K562 (cell line): ENCODE measurements around the gene BMP2K. TPM values are rescaled to one million over a fixed set of nuclear protein-coding genes. Genes with fewer than 3 reads are reported as not detected.

ENCODE experiments used
- ATAC-seq: fragments of 200-7000 bp; cut with Tn5 transposase; 3 replicates; pipeline ENCODE4 v1.9.1; 2020; ENCODE audit warnings: moderate library complexity
- BruUV-seq: library from RNA; stranded (reverse); fragments of 400-500 nt; replicated peaks from 2 replicates; lab custom pipeline; 2021; lab: Mats Ljungman, UMichigan
- CTCF ChIA-PET: fragments of 300-600 bp; formaldehyde crosslinking; extraction: SDS; loops from one replicate; lab custom pipeline; 2021; ENCODE audit warnings: low intra/inter-chr PET ratio; lab: Yijun Ruan, JAX
- POLR2A ChIA-PET: fragments of 300-600, 350-650 bp; sonication (Branson Sonifier 250); formaldehyde crosslinking; extraction: SDS; loops from one replicate; lab custom pipeline; 2021; ENCODE audit warnings: antibody characterized with exemption, inconsistent platforms; lab: Yijun Ruan, JAX
- DNase-seq, 4 experiments: peaks; one replicate each; pipeline versions ENCODE4 v3.0.0 to v3.0.0-alpha.2; 2011 to 2018; ENCODE audit warnings: low spot score in 3 of 4, mixed read lengths in 3 of 4; ENCODE audit errors: extremely low read depth in 1 of 4
- FAIRE-seq: peaks from 2 replicates; lab custom pipeline; 2011; peaks lifted over from hg19 to GRCh38; lab: Jason Lieb, UNC
- H2AFZ ChIP-seq: 2 replicates; pipeline ENCODE4 v1.6.0; 2011; ENCODE audit warnings: low read depth, low read length, control low read depth, inconsistent platforms
- H3K27ac ChIP-seq: fragments of 200-600 bp; 3 replicates; pipeline ENCODE4 v1.8.0; 2011; ENCODE audit warnings: low read depth, mild to moderate bottlenecking, control low read depth, inconsistent platforms, low read length, moderate library complexity, mixed read lengths; ENCODE audit errors: extremely low read depth
- H3K27me3 ChIP-seq, 2 experiments: fragments of 300-600 bp in 1 of 2; 2 replicates in 1 of 2; 3 replicates in 1 of 2; pipeline versions ENCODE4 v1.6.0 to v1.8.0; 2011; ENCODE audit warnings: inconsistent platforms in 2 of 2, low read length in 2 of 2, mild to moderate bottlenecking in 1 of 2, mixed read lengths in 1 of 2, moderate library complexity in 1 of 2; ENCODE audit not compliant: control insufficient read depth in 2 of 2, insufficient read depth in 2 of 2
- H3K36me3 ChIP-seq: fragments of 300-600 bp; 3 replicates; pipeline ENCODE4 v1.8.0; 2011; ENCODE audit warnings: mild to moderate bottlenecking, low read length, inconsistent platforms; ENCODE audit not compliant: control insufficient read depth, insufficient read depth
- H3K4me1 ChIP-seq, 2 experiments: fragments of 200-600 bp in 1 of 2; replicated peaks in 1 of 2; 2 replicates in 1 of 2; 3 replicates in 1 of 2; pipeline versions ENCODE4 v1.5.1 to v1.8.0; 2011; ENCODE audit warnings: inconsistent platforms in 2 of 2, low read length in 2 of 2, mild to moderate bottlenecking in 1 of 2, mixed read lengths in 1 of 2, moderate library complexity in 1 of 2; ENCODE audit not compliant: control insufficient read depth in 2 of 2, insufficient read depth in 2 of 2
- H3K4me2 ChIP-seq: 2 replicates; pipeline ENCODE4 v1.6.1; 2011; ENCODE audit warnings: low read length, control low read depth, inconsistent platforms, mixed read lengths; ENCODE audit not compliant: insufficient read depth
- H3K4me3 ChIP-seq: fragments of 200-600 bp; sonication (generic), shearing (Covaris generic); 2 replicates; pipeline ENCODE4 v1.5.1; 2016; ENCODE audit warnings: control low read depth, inconsistent platforms
- H3K79me2 ChIP-seq: fragments of 200-600 bp; 3 replicates; pipeline ENCODE4 v1.8.0; 2011; ENCODE audit warnings: low read length, inconsistent platforms; ENCODE audit not compliant: control insufficient read depth, insufficient read depth
- H3K9ac ChIP-seq, 2 experiments: 2 replicates each; pipeline versions ENCODE4 v1.6.0 to v1.6.1; 2011; ENCODE audit warnings: low read depth in 2 of 2, low read length in 2 of 2, control low read depth in 1 of 2, inconsistent platforms in 1 of 2, mild to moderate bottlenecking in 1 of 2, mixed read lengths in 1 of 2; ENCODE audit not compliant: insufficient read depth in 1 of 2
- H3K9me1 ChIP-seq: one replicate; pipeline ENCODE4 v1.6.0; 2011; ENCODE audit warnings: inconsistent platforms, mild to moderate bottlenecking, low read length, moderate library complexity; ENCODE audit not compliant: control insufficient read depth, insufficient read depth
- H3K9me3 ChIP-seq: replicated peaks from 2 replicates; pipeline ENCODE4 v1.5.1; 2011; ENCODE audit warnings: low read depth, low read length, inconsistent platforms; ENCODE audit not compliant: control insufficient read depth, insufficient read depth
- H4K20me1 ChIP-seq: replicated peaks from 2 replicates; pipeline ENCODE4 v1.6.1; 2011; ENCODE audit warnings: low read length, inconsistent platforms, mixed read lengths; ENCODE audit not compliant: control insufficient read depth, insufficient read depth
- ARID4B ChIP-seq: sonication (generic); formaldehyde crosslinking; IDR thresholded peaks from 2 replicates; pipeline ENCODE4 v1.8.0; 2022; ENCODE audit warnings: mild to moderate bottlenecking, missing genetic modification reagents
- DPF2 ChIP-seq: fragments of 450-650 bp; IDR thresholded peaks from 2 replicates; pipeline ENCODE4 v1.6.1; 2016
- EP300 ChIP-seq: IDR thresholded peaks from 2 replicates; pipeline ENCODE4 v1.6.1; 2012; ENCODE audit warnings: low read length, improper control_type of control experiment
- GTF2A2 ChIP-seq: IDR thresholded peaks from 2 replicates; pipeline ENCODE4 v1.6.1; 2016; ENCODE audit warnings: mild to moderate bottlenecking, missing genetic modification characterization, missing compliant biosample characterization
- TBL1XR1 ChIP-seq, 2 experiments: IDR thresholded peaks; 2 replicates each; pipeline ENCODE4 v1.6.1; 2012; ENCODE audit warnings: improper control_type of control experiment in 2 of 2, low read length in 2 of 2, mild to moderate bottlenecking in 1 of 2
- WGBS: fragments of 100-300 bp; shearing (Covaris generic); methylation state at CpG from one replicate; pipeline ENCODE4 v1.1.6; 2016; ENCODE audit warnings: low coverage, mixed read lengths; ENCODE audit not compliant: insufficient coverage; ENCODE audit errors: missing lambda C conversion rate; 5-methylcytosine and 5-hydroxymethylcytosine counted together
- in situ Hi-C: fragments of 300-500 bp; cut with MboI; formaldehyde crosslinking; loops from 4 replicates; pipeline ENCODE4 v1.15.0; 2018; ENCODE audit warnings: inconsistent platforms, mixed read lengths
- intact Hi-C: fragments of 100-400 bp; cut with micrococcal nuclease; formaldehyde crosslinking; loops from 2 replicates; pipeline ENCODE4 v1.14.2; 2022
- polyA plus RNA-seq, 8 experiments: library from polyadenylated mRNA; depleted of rRNA in 4 of 8; stranded (reverse) in 5 of 8; unstranded in 3 of 8; fragments of >200 nt; fragmentation: Nextera tagmentation in 2 of 8; fragmentation: Illumina TruSeq in 1 of 8; extraction: Ambion mirVana in 2 of 8; extraction: Trizol in 1 of 8; gene quantifications; 2 replicates each; pipeline versions ENCODE4 v1.2.1 to v1.2.3, GENCODE V29; 2011 to 2014; ENCODE audit warnings: inconsistent platforms in 1 of 8, missing spikeins in 1 of 8
- total RNA-seq, 7 experiments: library from RNA; depleted of rRNA in 6 of 7; stranded (reverse); fragments of >200 nt in 6 of 7; fragmentation: Illumina TruSeq in 2 of 7; extraction: Trizol in 2 of 7; gene quantifications; 2 replicates each; pipeline versions ENCODE4 v1.2.1 to v1.2.3, GENCODE V29; 2011 to 2021; ENCODE audit warnings: low replicate concordance in 1 of 7
- TF ChIP-seq, protein P1 (sequence below): fragments of 250-450 bp; sonication (Bioruptor Pico); IDR thresholded peaks from 2 replicates; pipeline ENCODE4 v1.4.0; 2020; ENCODE audit warnings: mild to moderate bottlenecking, moderate library complexity, borderline replicate concordance
- TF ChIP-seq, protein P2 (sequence below): sonication (generic); formaldehyde crosslinking; IDR thresholded peaks from 2 replicates; pipeline ENCODE4 v1.8.1; 2022; ENCODE audit warnings: missing genetic modification reagents
- TF ChIP-seq, protein P3 (sequence below): IDR thresholded peaks from 2 replicates; pipeline ENCODE4 v1.6.1; 2011; ENCODE audit not compliant: insufficient read length; ENCODE audit errors: extremely low read depth
- TF ChIP-seq, protein P4 (sequence below): fragments of 450-650 bp; IDR thresholded peaks from 2 replicates; pipeline ENCODE4 v1.6.1; 2016

The BMP2K gene
- total and polyA plus RNA-seq, 9 of the 15 experiments (the other 6 are each of a cell fraction or from before 2014, with no cell fraction given), result 17.0 to 217 (median 104) TPM

GRCh38 chr4:78787392-78788006, 11.3 kb downstream of the BMP2K start:
- TF ChIP-seq EP300, result peak; percentile 11; the same call in 1 of the 2 replicates
- peak in 1 of 2 experiments; percentile 13; a peak in 1 of 4 replicates for TF ChIP-seq TBL1XR1 (IDR thresholded peaks at IDR 0.05; ENCODE audit: low read length in 2 of 2)
- no peak for TF ChIP-seq GTF2A2 (tag)
- no peak for TF ChIP-seq ARID4B (CRISPR knock-in tag)
- 0 out of 2 replicates have a peak, but pooled peaks have one; percentile 10 for TF ChIP-seq DPF2
- TF ChIP-seq, protein P1, sequence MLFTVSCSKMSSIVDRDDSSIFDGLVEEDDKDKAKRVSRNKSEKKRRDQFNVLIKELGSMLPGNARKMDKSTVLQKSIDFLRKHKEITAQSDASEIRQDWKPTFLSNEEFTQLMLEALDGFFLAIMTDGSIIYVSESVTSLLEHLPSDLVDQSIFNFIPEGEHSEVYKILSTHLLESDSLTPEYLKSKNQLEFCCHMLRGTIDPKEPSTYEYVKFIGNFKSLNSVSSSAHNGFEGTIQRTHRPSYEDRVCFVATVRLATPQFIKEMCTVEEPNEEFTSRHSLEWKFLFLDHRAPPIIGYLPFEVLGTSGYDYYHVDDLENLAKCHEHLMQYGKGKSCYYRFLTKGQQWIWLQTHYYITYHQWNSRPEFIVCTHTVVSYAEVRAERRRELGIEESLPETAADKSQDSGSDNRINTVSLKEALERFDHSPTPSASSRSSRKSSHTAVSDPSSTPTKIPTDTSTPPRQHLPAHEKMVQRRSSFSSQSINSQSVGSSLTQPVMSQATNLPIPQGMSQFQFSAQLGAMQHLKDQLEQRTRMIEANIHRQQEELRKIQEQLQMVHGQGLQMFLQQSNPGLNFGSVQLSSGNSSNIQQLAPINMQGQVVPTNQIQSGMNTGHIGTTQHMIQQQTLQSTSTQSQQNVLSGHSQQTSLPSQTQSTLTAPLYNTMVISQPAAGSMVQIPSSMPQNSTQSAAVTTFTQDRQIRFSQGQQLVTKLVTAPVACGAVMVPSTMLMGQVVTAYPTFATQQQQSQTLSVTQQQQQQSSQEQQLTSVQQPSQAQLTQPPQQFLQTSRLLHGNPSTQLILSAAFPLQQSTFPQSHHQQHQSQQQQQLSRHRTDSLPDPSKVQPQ (CRISPR knock-in tag), result no peak
- TF ChIP-seq, protein P2, sequence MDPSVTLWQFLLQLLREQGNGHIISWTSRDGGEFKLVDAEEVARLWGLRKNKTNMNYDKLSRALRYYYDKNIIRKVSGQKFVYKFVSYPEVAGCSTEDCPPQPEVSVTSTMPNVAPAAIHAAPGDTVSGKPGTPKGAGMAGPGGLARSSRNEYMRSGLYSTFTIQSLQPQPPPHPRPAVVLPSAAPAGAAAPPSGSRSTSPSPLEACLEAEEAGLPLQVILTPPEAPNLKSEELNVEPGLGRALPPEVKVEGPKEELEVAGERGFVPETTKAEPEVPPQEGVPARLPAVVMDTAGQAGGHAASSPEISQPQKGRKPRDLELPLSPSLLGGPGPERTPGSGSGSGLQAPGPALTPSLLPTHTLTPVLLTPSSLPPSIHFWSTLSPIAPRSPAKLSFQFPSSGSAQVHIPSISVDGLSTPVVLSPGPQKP, result no peak
- TF ChIP-seq, protein P3, sequence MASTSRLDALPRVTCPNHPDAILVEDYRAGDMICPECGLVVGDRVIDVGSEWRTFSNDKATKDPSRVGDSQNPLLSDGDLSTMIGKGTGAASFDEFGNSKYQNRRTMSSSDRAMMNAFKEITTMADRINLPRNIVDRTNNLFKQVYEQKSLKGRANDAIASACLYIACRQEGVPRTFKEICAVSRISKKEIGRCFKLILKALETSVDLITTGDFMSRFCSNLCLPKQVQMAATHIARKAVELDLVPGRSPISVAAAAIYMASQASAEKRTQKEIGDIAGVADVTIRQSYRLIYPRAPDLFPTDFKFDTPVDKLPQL, result no peak
- TF ChIP-seq, protein P4, sequence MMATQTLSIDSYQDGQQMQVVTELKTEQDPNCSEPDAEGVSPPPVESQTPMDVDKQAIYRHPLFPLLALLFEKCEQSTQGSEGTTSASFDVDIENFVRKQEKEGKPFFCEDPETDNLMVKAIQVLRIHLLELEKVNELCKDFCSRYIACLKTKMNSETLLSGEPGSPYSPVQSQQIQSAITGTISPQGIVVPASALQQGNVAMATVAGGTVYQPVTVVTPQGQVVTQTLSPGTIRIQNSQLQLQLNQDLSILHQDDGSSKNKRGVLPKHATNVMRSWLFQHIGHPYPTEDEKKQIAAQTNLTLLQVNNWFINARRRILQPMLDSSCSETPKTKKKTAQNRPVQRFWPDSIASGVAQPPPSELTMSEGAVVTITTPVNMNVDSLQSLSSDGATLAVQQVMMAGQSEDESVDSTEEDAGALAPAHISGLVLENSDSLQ, result peak; percentile 50; the same call in 1 of the 2 replicates
- ChIA-PET POLR2A (interaction anchor here (1.1 kb wide), 1 partner anchor 334 kb away, joined by 3 read pairs; no protein-coding TSS in a partner anchor), CTCF (no interaction called here)
- H3K9me3 ChIP-seq, result no peaks in the 10 kb centered on the region
- in situ Hi-C loops, result no loop called here
- DNase-seq (no peak), FAIRE-seq (peak; percentile 35), ATAC-seq (peak; percentile 32)
- 10% methylated on average over 2 of the region's 2 CpGs for WGBS
- peaks cover 100% of the 10 kb centered on the region for H3K79me2 ChIP-seq
- H3K4me1 ChIP-seq, result peaks cover 4 to 51% of the 10 kb centered on the region in 2 experiments; a peak in 4 of 5 replicates
- H2AFZ ChIP-seq, result no peak overlapping the region
- intact Hi-C loops, result no loop called here
- no peak overlapping the region for H3K27ac ChIP-seq
- H3K9me1 ChIP-seq, result no peaks in the 10 kb centered on the region
- peaks cover 84% of the 10 kb centered on the region for H3K36me3 ChIP-seq
- no peak overlapping the region for H3K4me3 ChIP-seq
- peaks cover 15% of the 10 kb centered on the region; the same call in 1 of the 2 replicates for H4K20me1 ChIP-seq
- peak overlapping the region; percentile 43 for H3K4me2 ChIP-seq
- no peak overlapping the region; a peak in 1 of 4 replicates for H3K9ac ChIP-seq
- no TSS peak for BruUV-seq
- H3K27me3 ChIP-seq, result no peaks in the 10 kb centered on the region
